Neural cell (in vitro differentiated cells): Measurements from ENCODE around the gene LAPTM5. TPM values are rescaled to one million over a fixed set of nuclear protein-coding genes. Genes with fewer than 3 reads are reported as not detected.

ENCODE experiments used
- H2AFZ ChIP-seq: fragments of 200-600, 300-800 bp; sonication (generic), shearing (Covaris generic); 2 replicates; pipeline ENCODE4 v1.6.0; 2014; ENCODE audit warnings: low read depth, mild to moderate bottlenecking, antibody characterized with exemption, low read length, moderate library complexity
- H3F3A ChIP-seq: fragments of 200-600 bp; shearing (Covaris generic); 2 replicates; pipeline ENCODE4 v1.6.1; 2016; ENCODE audit warnings: mild to moderate bottlenecking, moderate library complexity, mixed read lengths, antibody characterized with exemption, low read length; ENCODE audit not compliant: insufficient read depth, poor library complexity, severe bottlenecking
- H3K27ac ChIP-seq: fragments of 200-600, 300-800 bp; sonication (generic), shearing (Covaris generic); 2 replicates; pipeline ENCODE4 v1.5.1; 2014; ENCODE audit warnings: mild to moderate bottlenecking, low read length, moderate library complexity
- H3K27me3 ChIP-seq: fragments of 300-800, 200-600 bp; sonication (generic), shearing (Covaris generic); 2 replicates; pipeline ENCODE4 v1.6.0; 2014; ENCODE audit warnings: mild to moderate bottlenecking, low read depth, low read length, moderate library complexity; ENCODE audit not compliant: insufficient read depth
- H3K36me3 ChIP-seq: fragments of 300-800, 200-600 bp; sonication (generic), shearing (Covaris generic); 2 replicates; pipeline ENCODE4 v1.5.1; 2014; ENCODE audit warnings: mild to moderate bottlenecking, antibody characterized with exemption, low read length, moderate library complexity; ENCODE audit not compliant: insufficient read depth
- H3K4me2 ChIP-seq: fragments of 300-800, 200-600 bp; sonication (generic), shearing (Covaris generic); 2 replicates; pipeline ENCODE4 v1.6.0; 2014; ENCODE audit warnings: mild to moderate bottlenecking, low read length
- H3K4me3 ChIP-seq: fragments of 300-800, 200-600 bp; sonication (generic), shearing (Covaris generic); 2 replicates; pipeline ENCODE4 v1.5.1; 2014; ENCODE audit warnings: mild to moderate bottlenecking, low read length, moderate library complexity
- H3K79me2 ChIP-seq: fragments of 200-600 bp; shearing (Covaris generic); replicated peaks from 2 replicates; pipeline ENCODE4 v1.6.0; 2014; ENCODE audit warnings: mild to moderate bottlenecking, low read length, moderate library complexity; ENCODE audit not compliant: insufficient read depth
- H3K9ac ChIP-seq: fragments of 300-800, 200-600 bp; sonication (generic), shearing (Covaris generic); 2 replicates; pipeline ENCODE4 v1.6.1; 2016; ENCODE audit warnings: mild to moderate bottlenecking, low read length, mixed read lengths
- H3K9me2 ChIP-seq: fragments of 200-600 bp; shearing (Covaris generic); 2 replicates; pipeline ENCODE4 v1.6.1; 2016; ENCODE audit warnings: mild to moderate bottlenecking, low read length, mixed read lengths; ENCODE audit not compliant: insufficient read depth
- H3K9me3 ChIP-seq: fragments of 200-600, 300-800 bp; sonication (generic), shearing (Covaris generic); 2 replicates; pipeline ENCODE4 v1.6.1; 2016; ENCODE audit warnings: mild to moderate bottlenecking, mixed run types, low read length, moderate library complexity, mixed read lengths
- H4K20me1 ChIP-seq: fragments of 200-600 bp; shearing (Covaris generic); 2 replicates; pipeline ENCODE4 v1.6.1; 2016; ENCODE audit warnings: mild to moderate bottlenecking, mixed run types; ENCODE audit not compliant: insufficient read depth
- EP300 ChIP-seq: fragments of 450-650 bp; conservative IDR thresholded peaks from 2 replicates; pipeline ENCODE4 v1.6.1; 2014; ENCODE audit warnings: antibody characterized with exemption, mild to moderate bottlenecking, moderate library complexity; ENCODE audit not compliant: poor library complexity, severe bottlenecking
- EZH2 ChIP-seq: fragments of 200-600, 300-800 bp; shearing (Covaris generic), sonication (generic); IDR thresholded peaks from 2 replicates; pipeline ENCODE4 v1.6.1; 2014; ENCODE audit warnings: antibody characterized with exemption, low read length, borderline replicate concordance, mild to moderate bottlenecking; ENCODE audit not compliant: insufficient read depth, poor library complexity, severe bottlenecking
- MXI1 ChIP-seq: fragments of 450-650 bp; conservative IDR thresholded peaks from 2 replicates; pipeline ENCODE4 v1.6.1; 2014; ENCODE audit warnings: antibody characterized with exemption, mild to moderate bottlenecking; ENCODE audit not compliant: poor library complexity, severe bottlenecking
- POLR2AphosphoS5 ChIP-seq: IDR thresholded peaks from 2 replicates; pipeline ENCODE4 v1.6.1; 2012
- REST ChIP-seq: IDR thresholded peaks from 2 replicates; pipeline ENCODE4 v1.6.1; 2012; ENCODE audit warnings: borderline replicate concordance
- SMC3 ChIP-seq: fragments of 450-650 bp; conservative IDR thresholded peaks from 2 replicates; pipeline ENCODE4 v1.6.1; 2014; ENCODE audit warnings: antibody characterized with exemption, mild to moderate bottlenecking, moderate library complexity; ENCODE audit not compliant: poor library complexity
- TAF1 ChIP-seq: IDR thresholded peaks from 2 replicates; pipeline ENCODE4 v1.6.1; 2012; ENCODE audit warnings: low read depth
- polyA plus RNA-seq: library from polyadenylated mRNA; depleted of rRNA; stranded (reverse); fragments of >200 nt; gene quantifications from 2 replicates; pipeline ENCODE4 v1.2.3, GENCODE V29; 2014
- TF ChIP-seq, protein P1 (sequence below): fragments of 450-650 bp; IDR thresholded peaks from 2 replicates; pipeline ENCODE4 v1.5.1; 2014; ENCODE audit warnings: antibody characterized with exemption, mild to moderate bottlenecking, moderate library complexity; ENCODE audit not compliant: poor library complexity, severe bottlenecking

Gene LAPTM5
- polyA plus RNA-seq, 1 donor from 2014 or later, result 0.12 TPM

- no peak for TF ChIP-seq POLR2AphosphoS5
- no peak for TF ChIP-seq EZH2
- TF ChIP-seq TAF1, result no peak
- TF ChIP-seq EP300, result no peak
- TF ChIP-seq REST, result no peak
- H4K20me1 ChIP-seq, result no peaks in the 10 kb centered on the region
- H3K9ac ChIP-seq, result no peak overlapping the region
- no peak overlapping the region for H3K4me2 ChIP-seq
- no peaks in the 10 kb centered on the region for H3K79me2 ChIP-seq
- H3K9me3 ChIP-seq, result no peaks in the 10 kb centered on the region
- H3K27ac ChIP-seq, result no peak overlapping the region
- H3K4me3 ChIP-seq, result no peak overlapping the region
- no peaks in the 10 kb centered on the region for H3K9me2 ChIP-seq
- H3F3A ChIP-seq, result no peaks in the 10 kb centered on the region
- no peaks in the 10 kb centered on the region for H3K36me3 ChIP-seq
- H3K27me3 ChIP-seq, result no peaks in the 10 kb centered on the region
- no peak overlapping the region for H2AFZ ChIP-seq
These were observed 41.0 kb upstream of the LAPTM5 start for GRCh38 chr1:30798389-30799232.

DNA sequence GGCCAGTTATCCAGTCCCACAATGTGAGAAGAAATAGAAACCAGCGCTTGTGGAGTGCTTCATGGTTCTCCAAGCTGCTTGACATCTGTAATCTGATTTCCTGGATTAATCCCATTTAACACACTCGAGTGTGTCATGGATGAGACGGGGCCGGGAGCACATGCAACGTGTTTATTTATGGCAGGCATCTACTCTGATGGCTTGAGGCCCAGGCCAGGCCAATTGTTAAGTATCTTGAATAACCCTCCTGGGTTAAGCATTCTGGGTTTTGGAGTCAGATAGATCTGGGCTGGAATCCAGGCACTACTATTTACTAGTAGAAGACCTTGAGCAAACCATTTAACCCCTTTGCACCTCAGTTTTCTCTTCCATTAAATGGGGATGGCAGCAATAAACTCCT, 37.5 kb upstream of the LAPTM5 start:
- H3K27ac ChIP-seq, result no peak overlapping the region
- no peaks in the 10 kb centered on the region for H3F3A ChIP-seq
- no peaks in the 10 kb centered on the region for H4K20me1 ChIP-seq
- H3K9me2 ChIP-seq, result no peaks in the 10 kb centered on the region
- H3K9ac ChIP-seq, result no peak overlapping the region
- no peaks in the 10 kb centered on the region for H3K36me3 ChIP-seq
- H3K9me3 ChIP-seq, result no peaks in the 10 kb centered on the region
- no peaks in the 10 kb centered on the region for H3K79me2 ChIP-seq
- TF ChIP-seq, protein P1, sequence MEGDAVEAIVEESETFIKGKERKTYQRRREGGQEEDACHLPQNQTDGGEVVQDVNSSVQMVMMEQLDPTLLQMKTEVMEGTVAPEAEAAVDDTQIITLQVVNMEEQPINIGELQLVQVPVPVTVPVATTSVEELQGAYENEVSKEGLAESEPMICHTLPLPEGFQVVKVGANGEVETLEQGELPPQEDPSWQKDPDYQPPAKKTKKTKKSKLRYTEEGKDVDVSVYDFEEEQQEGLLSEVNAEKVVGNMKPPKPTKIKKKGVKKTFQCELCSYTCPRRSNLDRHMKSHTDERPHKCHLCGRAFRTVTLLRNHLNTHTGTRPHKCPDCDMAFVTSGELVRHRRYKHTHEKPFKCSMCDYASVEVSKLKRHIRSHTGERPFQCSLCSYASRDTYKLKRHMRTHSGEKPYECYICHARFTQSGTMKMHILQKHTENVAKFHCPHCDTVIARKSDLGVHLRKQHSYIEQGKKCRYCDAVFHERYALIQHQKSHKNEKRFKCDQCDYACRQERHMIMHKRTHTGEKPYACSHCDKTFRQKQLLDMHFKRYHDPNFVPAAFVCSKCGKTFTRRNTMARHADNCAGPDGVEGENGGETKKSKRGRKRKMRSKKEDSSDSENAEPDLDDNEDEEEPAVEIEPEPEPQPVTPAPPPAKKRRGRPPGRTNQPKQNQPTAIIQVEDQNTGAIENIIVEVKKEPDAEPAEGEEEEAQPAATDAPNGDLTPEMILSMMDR, result no peak
- TF ChIP-seq EZH2 (no peak), EP300 (no peak), MXI1 (no peak), REST (no peak), POLR2AphosphoS5 (no peak), SMC3 (no peak), TAF1 (no peak)
- H2AFZ ChIP-seq, result no peak overlapping the region
- no peak overlapping the region for H3K4me3 ChIP-seq
- H3K27me3 ChIP-seq, result no peaks in the 10 kb centered on the region
- no peak overlapping the region for H3K4me2 ChIP-seq
